HUES6 (cell line): Measurements from ENCODE around the gene TM9SF1.

Source experiments
- H3K27ac ChIP-seq: 2 replicates; pipeline ENCODE4 v1.7.0; 2013; ENCODE audit warnings: low read depth, mild to moderate bottlenecking, low read length, inconsistent platforms
- H3K27me3 ChIP-seq: 2 replicates; pipeline ENCODE4 v1.6.1; 2013; ENCODE audit warnings: low read length; ENCODE audit not compliant: control insufficient read depth, insufficient read depth
- H3K36me3 ChIP-seq: 2 replicates; pipeline ENCODE4 v1.6.1; 2013; ENCODE audit warnings: low read length; ENCODE audit not compliant: control insufficient read depth, insufficient read depth
- H3K4me1 ChIP-seq: 2 replicates; pipeline ENCODE4 v1.6.1; 2013; ENCODE audit warnings: low read length; ENCODE audit not compliant: control insufficient read depth, insufficient read depth
- H3K4me3 ChIP-seq: 2 replicates; pipeline ENCODE4 v1.5.1; 2013; ENCODE audit warnings: low read depth, low read length
- H3K9ac ChIP-seq: one replicate; pipeline ENCODE4 v1.6.1; 2013; ENCODE audit warnings: mild to moderate bottlenecking, low read length
- H3K9me3 ChIP-seq: 2 replicates; pipeline ENCODE4 v1.6.1; 2013; ENCODE audit warnings: low read depth, low read length; ENCODE audit not compliant: control insufficient read depth, insufficient read depth

The TM9SF1 gene

GRCh38 chr14:24195186-24196070, at the start of gene TM9SF1:
TM9SF1 (minus strand) TSS chr14:24195441; CDS start chr14:24195019, 422 bp downstream.
- Histone ChIP-seq H3K4me3 (peak within 1 kb of the TSS; percentile 89), H3K36me3 (peaks cover 39% of the 10 kb centered on the region), H3K9me3 (peaks cover 2% of the 10 kb centered on the region; the same call in 1 of the 2 replicates), H3K27me3 (no peaks in the 10 kb centered on the region), H3K4me1 (peaks cover 6% of the 10 kb centered on the region; the same call in 1 of the 2 replicates), H3K9ac (peak within 1 kb of the TSS; percentile 98), H3K27ac (peak within 1 kb of the TSS; percentile 100)

- H3K4me1 ChIP-seq: peaks cover 10% of the 10 kb centered on the region
- peak overlapping the region; percentile 95; the same call in 1 of the 2 replicates for H3K27ac ChIP-seq
- H3K36me3 ChIP-seq: peaks cover 28% of the 10 kb centered on the region
- H3K4me3 ChIP-seq: peak overlapping the region; percentile 92
- H3K9me3 ChIP-seq: no peaks in the 10 kb centered on the region
- H3K27me3 ChIP-seq: no peaks in the 10 kb centered on the region
- peak overlapping the region; percentile 80 for H3K9ac ChIP-seq
Observed at GRCh38 chr14:24243336-24243836, 48.1 kb upstream of the TM9SF1 start.

GRCh38 chr14:24241829-24242443, 46.7 kb upstream of the TM9SF1 start:
- Histone ChIP-seq H3K9ac (peak overlapping the region; percentile 80), H3K27me3 (no peaks in the 10 kb centered on the region), H3K36me3 (peaks cover 42% of the 10 kb centered on the region), H3K4me1 (peaks cover 10% of the 10 kb centered on the region), H3K9me3 (no peaks in the 10 kb centered on the region), H3K27ac (peak overlapping the region; percentile 95), H3K4me3 (peak overlapping the region; percentile 92)

GRCh38 chr14:24240110-24240918, 45.1 kb upstream of the TM9SF1 start:
- Histone ChIP-seq H3K9me3 (no peaks in the 10 kb centered on the region), H3K9ac (no peak overlapping the region), H3K36me3 (peaks cover 59% of the 10 kb centered on the region)

GRCh38 chr14:24238527-24239037, 43.3 kb upstream of the TM9SF1 start:
- H3K9me3 ChIP-seq: no peaks in the 10 kb centered on the region
- H3K4me1 ChIP-seq: peaks cover 8% of the 10 kb centered on the region
- no peak overlapping the region for H3K9ac ChIP-seq
- no peak overlapping the region for H3K4me3 ChIP-seq
- peaks cover 68% of the 10 kb centered on the region for H3K36me3 ChIP-seq
- no peaks in the 10 kb centered on the region for H3K27me3 ChIP-seq
- H3K27ac ChIP-seq: no peak overlapping the region

More at GRCh38 chr14:24240110-24240918, 45.1 kb upstream of the TM9SF1 start:
- H3K27ac ChIP-seq: no peak overlapping the region
- H3K4me1 ChIP-seq: peaks cover 10% of the 10 kb centered on the region
- no peak overlapping the region for H3K4me3 ChIP-seq
- no peaks in the 10 kb centered on the region for H3K27me3 ChIP-seq

- peaks cover 10% of the 10 kb centered on the region for H3K4me1 ChIP-seq
- peaks cover 68% of the 10 kb centered on the region for H3K36me3 ChIP-seq
- H3K9me3 ChIP-seq: no peaks in the 10 kb centered on the region
- H3K9ac ChIP-seq: no peak overlapping the region
- H3K27me3 ChIP-seq: no peaks in the 10 kb centered on the region
- H3K27ac ChIP-seq: no peak overlapping the region
- H3K4me3 ChIP-seq: no peak overlapping the region
Observed at GRCh38 chr14:24238123-24238522, 42.9 kb upstream of the TM9SF1 start.

- Histone ChIP-seq H3K27me3 (no peaks in the 10 kb centered on the region), H3K4me1 (peaks cover 10% of the 10 kb centered on the region), H3K4me3 (no peak overlapping the region), H3K9me3 (no peaks in the 10 kb centered on the region), H3K36me3 (peaks cover 68% of the 10 kb centered on the region), H3K9ac (no peak overlapping the region), H3K27ac (no peak overlapping the region)
Observed at GRCh38 chr14:24237463-24237955, 42.3 kb upstream of the TM9SF1 start.

- no peaks in the 10 kb centered on the region for H3K27me3 ChIP-seq
- H3K4me3 ChIP-seq: no peak overlapping the region
- no peak overlapping the region for H3K27ac ChIP-seq
- no peaks in the 10 kb centered on the region for H3K9me3 ChIP-seq
- H3K9ac ChIP-seq: no peak overlapping the region
- peaks cover 68% of the 10 kb centered on the region for H3K36me3 ChIP-seq
- H3K4me1 ChIP-seq: peaks cover 10% of the 10 kb centered on the region
Observed at GRCh38 chr14:24236689-24237462, 41.6 kb upstream of the TM9SF1 start.

- Histone ChIP-seq H3K9me3 (no peaks in the 10 kb centered on the region), H3K36me3 (peaks cover 66% of the 10 kb centered on the region), H3K27ac (no peak overlapping the region), H3K4me1 (peaks cover 9% of the 10 kb centered on the region; the same call in 1 of the 2 replicates), H3K9ac (no peak overlapping the region), H3K4me3 (no peak overlapping the region), H3K27me3 (no peaks in the 10 kb centered on the region)
Observed at GRCh38 chr14:24235804-24236688, 40.8 kb upstream of the TM9SF1 start.
